ENCODE measurements around the gene MAP2K2. TPM values are rescaled to one million over a fixed set of nuclear protein-coding genes. Genes with fewer than 3 reads are reported as not detected.

MAP2K2 gene
- total and polyA plus RNA-seq, 9 of the 15 experiments (the other 6 are each of a cell fraction or from before 2014, with no cell fraction given), result 1.0 to 151 (median 58.3) TPM

DNA sequence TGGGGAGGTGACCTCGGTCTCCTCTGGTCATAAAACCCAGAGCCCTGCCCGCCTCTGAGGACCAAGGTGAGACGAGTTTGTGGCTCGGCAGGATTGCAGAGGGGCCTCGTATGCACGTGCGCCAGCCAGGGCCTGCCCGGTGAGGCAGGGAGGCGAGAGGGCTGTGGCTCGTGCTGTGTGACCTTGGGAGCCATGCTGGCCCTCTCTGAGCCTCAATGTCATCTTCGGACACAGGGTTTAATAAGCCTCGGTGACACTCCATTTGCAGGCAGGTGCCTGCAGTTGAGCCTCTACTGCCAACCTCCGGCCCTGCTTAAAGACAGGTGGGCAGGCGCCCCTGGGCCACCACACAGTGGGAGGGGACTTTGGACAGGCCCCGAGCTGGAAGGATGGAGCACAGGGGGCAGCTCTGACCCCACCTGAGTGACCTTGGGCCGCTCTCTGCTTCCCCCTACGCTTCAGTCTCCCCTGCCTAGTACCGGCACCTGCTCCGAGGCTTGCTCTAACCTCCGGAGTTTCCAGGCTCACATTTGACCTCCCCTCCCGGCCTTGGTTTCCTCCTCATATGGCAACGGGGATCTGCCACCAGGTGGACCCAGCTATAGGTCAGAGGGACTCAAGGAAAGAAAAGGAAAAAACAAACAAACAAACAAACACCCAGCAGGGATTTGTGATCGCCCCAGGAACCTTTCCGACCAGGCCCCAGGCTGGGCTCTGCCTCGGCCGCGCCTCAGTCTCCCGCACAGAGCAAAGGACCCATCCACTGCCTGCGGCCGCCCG, 60.4 kb downstream of the MAP2K2 start (continued):
- TF ChIP-seq PCBP1 (IDR thresholded peaks at IDR 0.05; ENCODE audit: low read depth, low read length, poor library complexity, severe bottlenecking) (peak; percentile 13), SMARCA5 (IDR thresholded peaks at IDR 0.05) (0 out of 2 replicates have a peak, but pooled peaks have one; percentile 58), ZNF445 (CRISPR knock-in tag; IDR thresholded peaks at IDR 0.05; ENCODE audit: low read depth) (no peak), SP1 (CRISPR knock-in tag; IDR thresholded peaks at IDR 0.05) (0 out of 2 replicates have a peak, but pooled peaks have one; percentile 18), PTTG1 (tag; IDR thresholded peaks at IDR 0.05; ENCODE audit: low read depth) (no peak), BCOR (IDR thresholded peaks at IDR 0.05) (peak; percentile 83), ZFP36 (IDR thresholded peaks at IDR 0.05; ENCODE audit: low read depth, low read length, partially characterized antibody) (peak; percentile 93), YY1 (IDR thresholded peaks at IDR 0.05; ENCODE audit: borderline replicate concordance in 1 of 3, control insufficient read depth in 1 of 3, extremely low read depth in 1 of 3, insufficient read depth in 3 of 3, insufficient read length in 1 of 3, insufficient replicate concordance in 2 of 3, low read depth in 1 of 3, low read length in 2 of 3) (no peak)
- TF ChIP-seq, protein P1, sequence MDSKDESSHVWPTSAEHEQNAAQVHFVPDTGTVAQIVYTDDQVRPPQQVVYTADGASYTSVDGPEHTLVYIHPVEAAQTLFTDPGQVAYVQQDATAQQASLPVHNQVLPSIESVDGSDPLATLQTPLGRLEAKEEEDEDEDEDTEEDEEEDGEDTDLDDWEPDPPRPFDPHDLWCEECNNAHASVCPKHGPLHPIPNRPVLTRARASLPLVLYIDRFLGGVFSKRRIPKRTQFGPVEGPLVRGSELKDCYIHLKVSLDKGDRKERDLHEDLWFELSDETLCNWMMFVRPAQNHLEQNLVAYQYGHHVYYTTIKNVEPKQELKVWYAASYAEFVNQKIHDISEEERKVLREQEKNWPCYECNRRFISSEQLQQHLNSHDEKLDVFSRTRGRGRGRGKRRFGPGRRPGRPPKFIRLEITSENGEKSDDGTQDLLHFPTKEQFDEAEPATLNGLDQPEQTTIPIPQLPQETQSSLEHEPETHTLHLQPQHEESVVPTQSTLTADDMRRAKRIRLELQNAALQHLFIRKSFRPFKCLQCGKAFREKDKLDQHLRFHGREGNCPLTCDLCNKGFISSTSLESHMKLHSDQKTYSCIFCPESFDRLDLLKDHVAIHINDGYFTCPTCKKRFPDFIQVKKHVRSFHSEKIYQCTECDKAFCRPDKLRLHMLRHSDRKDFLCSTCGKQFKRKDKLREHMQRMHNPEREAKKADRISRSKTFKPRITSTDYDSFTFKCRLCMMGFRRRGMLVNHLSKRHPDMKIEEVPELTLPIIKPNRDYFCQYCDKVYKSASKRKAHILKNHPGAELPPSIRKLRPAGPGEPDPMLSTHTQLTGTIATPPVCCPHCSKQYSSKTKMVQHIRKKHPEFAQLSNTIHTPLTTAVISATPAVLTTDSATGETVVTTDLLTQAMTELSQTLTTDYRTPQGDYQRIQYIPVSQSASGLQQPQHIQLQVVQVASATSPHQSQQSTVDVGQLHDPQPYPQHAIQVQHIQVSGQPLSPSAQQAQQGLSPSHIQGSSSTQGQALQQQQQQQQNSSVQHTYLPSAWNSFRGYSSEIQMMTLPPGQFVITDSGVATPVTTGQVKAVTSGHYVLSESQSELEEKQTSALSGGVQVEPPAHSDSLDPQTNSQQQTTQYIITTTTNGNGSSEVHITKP (IDR thresholded peaks at IDR 0.05; ENCODE audit: partially characterized antibody), result peak; percentile 89
- TF ChIP-seq, protein P2, sequence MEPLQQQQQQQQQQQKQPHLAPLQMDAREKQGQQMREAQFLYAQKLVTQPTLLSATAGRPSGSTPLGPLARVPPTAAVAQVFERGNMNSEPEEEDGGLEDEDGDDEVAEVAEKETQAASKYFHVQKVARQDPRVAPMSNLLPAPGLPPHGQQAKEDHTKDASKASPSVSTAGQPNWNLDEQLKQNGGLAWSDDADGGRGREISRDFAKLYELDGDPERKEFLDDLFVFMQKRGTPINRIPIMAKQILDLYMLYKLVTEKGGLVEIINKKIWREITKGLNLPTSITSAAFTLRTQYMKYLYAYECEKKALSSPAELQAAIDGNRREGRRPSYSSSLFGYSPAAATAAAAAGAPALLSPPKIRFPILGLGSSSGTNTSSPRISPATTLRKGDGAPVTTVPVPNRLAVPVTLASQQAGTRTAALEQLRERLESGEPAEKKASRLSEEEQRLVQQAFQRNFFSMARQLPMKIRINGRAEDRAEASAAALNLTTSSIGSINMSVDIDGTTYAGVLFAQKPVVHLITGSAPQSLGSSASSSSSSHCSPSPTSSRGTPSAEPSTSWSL (CRISPR knock-in tag; IDR thresholded peaks at IDR 0.05; ENCODE audit: borderline replicate concordance), result no peak
- TF ChIP-seq, protein P3, sequence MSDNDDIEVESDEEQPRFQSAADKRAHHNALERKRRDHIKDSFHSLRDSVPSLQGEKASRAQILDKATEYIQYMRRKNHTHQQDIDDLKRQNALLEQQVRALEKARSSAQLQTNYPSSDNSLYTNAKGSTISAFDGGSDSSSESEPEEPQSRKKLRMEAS (CRISPR knock-in tag; IDR thresholded peaks at IDR 0.05), result 0 out of 2 replicates have a peak, but pooled peaks have one; percentile 8
- TF ChIP-seq, protein P4, sequence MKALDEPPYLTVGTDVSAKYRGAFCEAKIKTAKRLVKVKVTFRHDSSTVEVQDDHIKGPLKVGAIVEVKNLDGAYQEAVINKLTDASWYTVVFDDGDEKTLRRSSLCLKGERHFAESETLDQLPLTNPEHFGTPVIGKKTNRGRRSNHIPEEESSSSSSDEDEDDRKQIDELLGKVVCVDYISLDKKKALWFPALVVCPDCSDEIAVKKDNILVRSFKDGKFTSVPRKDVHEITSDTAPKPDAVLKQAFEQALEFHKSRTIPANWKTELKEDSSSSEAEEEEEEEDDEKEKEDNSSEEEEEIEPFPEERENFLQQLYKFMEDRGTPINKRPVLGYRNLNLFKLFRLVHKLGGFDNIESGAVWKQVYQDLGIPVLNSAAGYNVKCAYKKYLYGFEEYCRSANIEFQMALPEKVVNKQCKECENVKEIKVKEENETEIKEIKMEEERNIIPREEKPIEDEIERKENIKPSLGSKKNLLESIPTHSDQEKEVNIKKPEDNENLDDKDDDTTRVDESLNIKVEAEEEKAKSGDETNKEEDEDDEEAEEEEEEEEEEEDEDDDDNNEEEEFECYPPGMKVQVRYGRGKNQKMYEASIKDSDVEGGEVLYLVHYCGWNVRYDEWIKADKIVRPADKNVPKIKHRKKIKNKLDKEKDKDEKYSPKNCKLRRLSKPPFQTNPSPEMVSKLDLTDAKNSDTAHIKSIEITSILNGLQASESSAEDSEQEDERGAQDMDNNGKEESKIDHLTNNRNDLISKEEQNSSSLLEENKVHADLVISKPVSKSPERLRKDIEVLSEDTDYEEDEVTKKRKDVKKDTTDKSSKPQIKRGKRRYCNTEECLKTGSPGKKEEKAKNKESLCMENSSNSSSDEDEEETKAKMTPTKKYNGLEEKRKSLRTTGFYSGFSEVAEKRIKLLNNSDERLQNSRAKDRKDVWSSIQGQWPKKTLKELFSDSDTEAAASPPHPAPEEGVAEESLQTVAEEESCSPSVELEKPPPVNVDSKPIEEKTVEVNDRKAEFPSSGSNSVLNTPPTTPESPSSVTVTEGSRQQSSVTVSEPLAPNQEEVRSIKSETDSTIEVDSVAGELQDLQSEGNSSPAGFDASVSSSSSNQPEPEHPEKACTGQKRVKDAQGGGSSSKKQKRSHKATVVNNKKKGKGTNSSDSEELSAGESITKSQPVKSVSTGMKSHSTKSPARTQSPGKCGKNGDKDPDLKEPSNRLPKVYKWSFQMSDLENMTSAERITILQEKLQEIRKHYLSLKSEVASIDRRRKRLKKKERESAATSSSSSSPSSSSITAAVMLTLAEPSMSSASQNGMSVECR (CRISPR knock-in tag; IDR thresholded peaks at IDR 0.05), result 0 out of 2 replicates have a peak, but pooled peaks have one; percentile 14
